Fibroblast of pulmonary artery (primary cell): ENCODE data around the gene C16orf46.

Experiments
- DNase-seq: peaks from one replicate; pipeline ENCODE4 v3.0.0-alpha.2; 2010; ENCODE audit warnings: low read depth
- H3K4me3 ChIP-seq: replicated peaks from 2 replicates; pipeline ENCODE4 v1.5.1; 2011; ENCODE audit warnings: low read depth, mild to moderate bottlenecking, control low read depth, low read length, moderate library complexity
- CTCF ChIP-seq: IDR thresholded peaks from 2 replicates; pipeline ENCODE4 v1.5.1; 2011; ENCODE audit warnings: mild to moderate bottlenecking, control low read depth, low read length, inconsistent platforms; ENCODE audit errors: missing control alignments

C16orf46 gene

DNA sequence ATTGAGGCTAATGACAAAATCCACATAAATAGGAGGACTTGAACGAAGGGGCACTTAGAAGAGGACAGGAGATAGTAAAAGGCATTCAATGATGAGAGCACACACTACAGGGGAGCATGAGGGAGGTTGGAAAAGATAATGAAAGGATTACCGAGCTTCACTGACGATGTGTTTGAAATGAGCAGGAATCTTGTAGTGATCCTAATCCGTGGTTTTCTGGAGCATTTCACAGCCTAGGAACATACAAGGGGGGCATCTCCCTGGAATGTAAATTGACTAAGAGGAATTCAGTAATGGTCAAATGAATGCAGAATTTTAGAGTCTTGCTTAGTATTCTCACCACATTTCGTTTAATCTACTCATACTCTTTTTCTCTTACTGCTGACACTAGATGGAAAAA is 36.2 kb downstream of the C16orf46 start:
- no peak overlapping the region for H3K4me3 ChIP-seq
- DNase-seq: no peak
- TF ChIP-seq CTCF: no peak

GRCh38 chr16:81040131-81040530 is 36.9 kb downstream of the C16orf46 start:
- no peak for TF ChIP-seq CTCF
- H3K4me3 ChIP-seq: no peak overlapping the region
- DNase-seq: no peak

DNA sequence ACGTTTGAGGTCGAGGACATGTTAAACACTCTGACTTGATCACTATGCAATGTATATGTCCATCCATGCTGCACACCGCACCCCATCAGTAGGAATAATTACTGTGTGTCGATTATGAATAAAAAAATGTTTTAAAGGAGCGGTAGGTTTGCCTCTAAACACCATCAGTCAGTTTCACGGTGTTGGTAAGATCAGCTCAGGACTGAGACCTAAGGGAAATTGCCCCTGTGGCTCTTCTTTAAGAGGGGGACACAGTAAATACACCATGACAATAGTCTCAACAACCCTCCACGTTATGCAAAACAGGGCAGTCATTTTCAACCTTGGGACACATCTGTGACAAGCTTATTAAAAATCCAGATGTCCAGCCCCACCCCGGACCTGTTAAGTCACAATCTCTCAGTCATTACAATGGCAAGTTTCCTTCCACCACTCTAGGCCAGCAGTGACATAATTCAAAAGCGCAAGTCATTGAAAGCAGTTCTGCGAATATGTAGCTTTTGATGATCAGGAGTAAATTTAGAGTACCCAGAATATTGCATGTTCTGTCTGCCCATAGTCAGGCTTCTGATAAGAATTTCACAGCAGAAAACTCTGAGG is 40.2 kb downstream of the C16orf46 start:
- peak; percentile 5 for DNase-seq
- no peak for TF ChIP-seq CTCF
- H3K4me3 ChIP-seq: peak overlapping the region; percentile 72

- no peak for TF ChIP-seq CTCF
- DNase-seq: peak; percentile 21
- H3K4me3 ChIP-seq: peak overlapping the region; percentile 72
These were observed 40.9 kb downstream of the C16orf46 start for GRCh38 chr16:81035975-81036750.

GRCh38 chr16:81035398-81035974 is 41.6 kb downstream of the C16orf46 start, which contains the start of gene ATMIN:
Gene ATMIN, plus strand, starts transcription at chr16:81035842. Its CDS starts 29 bp downstream, at chr16:81035871.
- TF ChIP-seq CTCF: peak; percentile 63
- DNase-seq: peak; percentile 80
- H3K4me3 ChIP-seq: peak within 1 kb of the TSS; percentile 72

GRCh38 chr16:81029930-81030604 is 47.0 kb downstream of the C16orf46 start:
- H3K4me3 ChIP-seq: no peak overlapping the region
- DNase-seq: no peak
- no peak for TF ChIP-seq CTCF
